Measurements from ENCODE around the gene PHLDB1. TPM values are rescaled to one million over a fixed set of nuclear protein-coding genes. Genes with fewer than 3 reads are reported as not detected.
A peak's percentile ranks its signal among the peaks of the same experiment; 100 is the strongest.
"Not testable (repeated sequence)": the region's sequence is repeated elsewhere in the genome, so short reads cannot be mapped to it uniquely, and the experiment has no call there.

The PHLDB1 gene
- total RNA-seq, 1 experiment from 2014 or later: 48.7 TPM

- BruUV-seq (replicated peaks): no TSS peak
- intact Hi-C loops (cut with micrococcal nuclease; ENCODE audit: unreplicated experiment): no loop called here
These were observed 2.2 kb downstream of the PHLDB1 start for GRCh38 chr11:118609380-118610224.

GRCh38 chr11:118610225-118610772 is 2.9 kb downstream of the PHLDB1 start:
- H3K36me3 ChIP-seq (ENCODE audit: insufficient read depth, low read length, poor library complexity, severe bottlenecking): no peaks in the 10 kb centered on the region
- TF ChIP-seq CTCF (conservative IDR thresholded peaks at IDR 0.05; ENCODE audit: low read depth, low read length) (no peak), EZH2 (IDR thresholded peaks at IDR 0.05; ENCODE audit: borderline replicate concordance, low read depth, low read length, poor library complexity, severe bottlenecking) (no peak)
- POLR2A ChIA-PET (ENCODE audit: low non-redundant PET): no interaction called here
- DNase-seq (ENCODE audit: low spot score): no peak
- H3K4me3 ChIP-seq (ENCODE audit: low read depth, low read length, poor library complexity, severe bottlenecking): peak overlapping the region; percentile 39
- peaks cover 31% of the 10 kb centered on the region for H3K4me1 ChIP-seq (ENCODE audit: insufficient read depth, low read length, poor library complexity, severe bottlenecking)
- no peaks in the 10 kb centered on the region for H3K9me3 ChIP-seq (ENCODE audit: low read depth, low read length, poor library complexity, severe bottlenecking)
- H3K27me3 ChIP-seq (replicated peaks; ENCODE audit: insufficient read depth, low read depth, low read length, poor library complexity): no peaks in the 10 kb centered on the region
- intact Hi-C loops (cut with micrococcal nuclease; ENCODE audit: unreplicated experiment): no loop called here
- no peak overlapping the region for H3K27ac ChIP-seq (ENCODE audit: low read depth, low read length, poor library complexity, severe bottlenecking)
- BruUV-seq (replicated peaks): no TSS peak
- CTCF ChIA-PET: interaction anchor here (1.1 to 2.1 kb wide), 2 partner anchors 10 to 16 kb away, joined by 4 to 10 read pairs; no protein-coding TSS in a partner anchor

More at GRCh38 chr11:118609380-118610224, 2.2 kb downstream of the PHLDB1 start:
- Histone ChIP-seq H3K9me3 (ENCODE audit: low read depth, low read length, poor library complexity, severe bottlenecking) (no peaks in the 10 kb centered on the region), H3K4me1 (ENCODE audit: insufficient read depth, low read length, poor library complexity, severe bottlenecking) (peaks cover 38% of the 10 kb centered on the region), H3K36me3 (ENCODE audit: insufficient read depth, low read length, poor library complexity, severe bottlenecking) (no peaks in the 10 kb centered on the region), H3K27ac (ENCODE audit: low read depth, low read length, poor library complexity, severe bottlenecking) (peak overlapping the region; percentile 65), H3K4me3 (ENCODE audit: low read depth, low read length, poor library complexity, severe bottlenecking) (no peak overlapping the region), H3K27me3 (replicated peaks; ENCODE audit: insufficient read depth, low read depth, low read length, poor library complexity) (no peaks in the 10 kb centered on the region)
- no peak for TF ChIP-seq EZH2 (IDR thresholded peaks at IDR 0.05; ENCODE audit: borderline replicate concordance, low read depth, low read length, poor library complexity, severe bottlenecking)
- TF ChIP-seq CTCF (conservative IDR thresholded peaks at IDR 0.05; ENCODE audit: low read depth, low read length): no peak
- CTCF ChIA-PET: interaction anchor here (1.1 to 2.1 kb wide), 2 partner anchors 11 to 15 kb away, joined by 4 to 10 read pairs; no protein-coding TSS in a partner anchor
- no peak for DNase-seq (ENCODE audit: low spot score)
- POLR2A ChIA-PET (ENCODE audit: low non-redundant PET): interaction anchor here (0.5 kb wide), 1 partner anchor 147 kb away, joined by 6 read pairs; no protein-coding TSS in a partner anchor

GRCh38 chr11:118610773-118611432 is 3.5 kb downstream of the PHLDB1 start:
- Histone ChIP-seq H3K4me3 (ENCODE audit: low read depth, low read length, poor library complexity, severe bottlenecking) (peak overlapping the region; percentile 39), H3K36me3 (ENCODE audit: insufficient read depth, low read length, poor library complexity, severe bottlenecking) (no peaks in the 10 kb centered on the region), H3K4me1 (ENCODE audit: insufficient read depth, low read length, poor library complexity, severe bottlenecking) (peaks cover 25% of the 10 kb centered on the region), H3K27me3 (replicated peaks; ENCODE audit: insufficient read depth, low read depth, low read length, poor library complexity) (no peaks in the 10 kb centered on the region), H3K9me3 (ENCODE audit: low read depth, low read length, poor library complexity, severe bottlenecking) (no peaks in the 10 kb centered on the region), H3K27ac (ENCODE audit: low read depth, low read length, poor library complexity, severe bottlenecking) (no peak overlapping the region)
- POLR2A ChIA-PET (ENCODE audit: low non-redundant PET): no interaction called here
- TF ChIP-seq EZH2 (IDR thresholded peaks at IDR 0.05; ENCODE audit: borderline replicate concordance, low read depth, low read length, poor library complexity, severe bottlenecking) (no peak), CTCF (conservative IDR thresholded peaks at IDR 0.05; ENCODE audit: low read depth, low read length) (peak; percentile 91)
- intact Hi-C loops (cut with micrococcal nuclease; ENCODE audit: unreplicated experiment): no loop called here
- BruUV-seq (replicated peaks): no TSS peak
- peak; percentile 77 for DNase-seq (ENCODE audit: low spot score)
- CTCF ChIA-PET: interaction anchor here (2.1 kb wide), 1 partner anchor 10 kb away, joined by 10 read pairs; no protein-coding TSS in a partner anchor

GRCh38 chr11:118611433-118611795 is 4.0 kb downstream of the PHLDB1 start:
- intact Hi-C loops (cut with micrococcal nuclease; ENCODE audit: unreplicated experiment); H3K27me3 ChIP-seq (replicated peaks; ENCODE audit: insufficient read depth, low read depth, low read length, poor library complexity); H3K27ac ChIP-seq (ENCODE audit: low read depth, low read length, poor library complexity, severe bottlenecking); POLR2A ChIA-PET (ENCODE audit: low non-redundant PET); BruUV-seq (replicated peaks); H3K4me3 ChIP-seq (ENCODE audit: low read depth, low read length, poor library complexity, severe bottlenecking); DNase-seq (ENCODE audit: low spot score); H3K9me3 ChIP-seq (ENCODE audit: low read depth, low read length, poor library complexity, severe bottlenecking); H3K36me3 ChIP-seq (ENCODE audit: insufficient read depth, low read length, poor library complexity, severe bottlenecking): not testable (repeated sequence)
- H3K4me1 ChIP-seq (ENCODE audit: insufficient read depth, low read length, poor library complexity, severe bottlenecking): peaks cover 19% of the 10 kb centered on the region
- CTCF ChIA-PET: interaction anchor here (2.1 kb wide), 1 partner anchor 9 kb away, joined by 10 read pairs; no protein-coding TSS in a partner anchor

Data from A673 (cell line).